Stimulated activated CD4-positive, alpha-beta T cell treated with anti-CD3 and anti-CD28 coated beads, Interleukin-2, amount 100 ng/mL, for 24 hours (primary cell): ENCODE measurements around the gene CD247.

ENCODE experiments used
- DNase-seq, 2 donors: peaks; one replicate each; pipeline ENCODE4 v3.0.0-alpha.2; 2020

CD247 gene

GRCh38 chr1:167434306-167434705, 84.0 kb downstream of the CD247 start:
- peak in 1 of 2 donors; percentile 16 for DNase-seq

GRCh38 chr1:167433884-167434283, 84.4 kb downstream of the CD247 start:
- DNase-seq = no peak

GRCh38 chr1:167432780-167433179, 85.5 kb downstream of the CD247 start:
- DNase-seq = no peak

- DNase-seq = no peak
These were observed 86.2 kb downstream of the CD247 start for GRCh38 chr1:167431909-167432650.

- DNase-seq = no peak
These were observed 86.9 kb downstream of the CD247 start for GRCh38 chr1:167431261-167431908.

GRCh38 chr1:167430849-167431242, 87.5 kb downstream of the CD247 start:
- no peak for DNase-seq

GRCh38 chr1:167430134-167430848, 88.0 kb downstream of the CD247 start:
- DNase-seq = no peak

- DNase-seq = no peak
These were observed 88.7 kb downstream of the CD247 start for GRCh38 chr1:167429612-167430011.

GRCh38 chr1:167428395-167428794, 89.9 kb downstream of the CD247 start:
- DNase-seq = no peak

GRCh38 chr1:167427848-167428247, 90.5 kb downstream of the CD247 start:
- DNase-seq = no peak

GRCh38 chr1:167426716-167427115, 91.6 kb downstream of the CD247 start:
- no peak for DNase-seq

- DNase-seq = no peak
These were observed 92.8 kb downstream of the CD247 start for GRCh38 chr1:167425482-167425881.

- DNase-seq = no peak
These were observed 94.4 kb downstream of the CD247 start for GRCh38 chr1:167423684-167424619.

GRCh38 chr1:167420510-167420909, 97.8 kb downstream of the CD247 start:
- DNase-seq = no peak

- no peak for DNase-seq
These were observed 99.1 kb downstream of the CD247 start for GRCh38 chr1:167419245-167419644.

- no peak for DNase-seq
These were observed 99.9 kb downstream of the CD247 start for GRCh38 chr1:167418391-167418790.

- no peak for DNase-seq
These were observed 101.8 kb downstream of the CD247 start for GRCh38 chr1:167416506-167416905.

GRCh38 chr1:167413328-167413727, 105.0 kb downstream of the CD247 start:
- DNase-seq = no peak

GRCh38 chr1:167412920-167413319, 105.4 kb downstream of the CD247 start:
- DNase-seq = no peak

GRCh38 chr1:167412072-167412471, 106.3 kb downstream of the CD247 start:
- no peak for DNase-seq

GRCh38 chr1:167409183-167409582, 109.1 kb downstream of the CD247 start:
- DNase-seq = no peak

GRCh38 chr1:167408355-167408754, 110.0 kb downstream of the CD247 start:
- DNase-seq = no peak

- DNase-seq = no peak
These were observed 113.4 kb downstream of the CD247 start for GRCh38 chr1:167404908-167405307.
